RPMI8226 (cell line): ENCODE results near the gene EIF4G2.

Source experiments
- DNase-seq: peaks from one replicate; pipeline ENCODE4 v3.0.0-alpha.2; 2015

Gene EIF4G2

GRCh38 chr11:10770626-10771254 is 38.0 kb downstream of the EIF4G2 start:
- DNase-seq: peak; percentile 30

GRCh38 chr11:10764412-10764811 is 44.3 kb downstream of the EIF4G2 start:
- no peak for DNase-seq

GRCh38 chr11:10763766-10764165 is 45.0 kb downstream of the EIF4G2 start:
- DNase-seq: no peak

GRCh38 chr11:10762913-10763421 is 45.8 kb downstream of the EIF4G2 start:
- no peak for DNase-seq

- peak; percentile 34 for DNase-seq
Measured at GRCh38 chr11:10762185-10762584, 46.5 kb downstream of the EIF4G2 start.

GRCh38 chr11:10761085-10761698 is 47.5 kb downstream of the EIF4G2 start:
- DNase-seq: no peak

- no peak for DNase-seq
Measured at GRCh38 chr11:10758957-10759356, 49.8 kb downstream of the EIF4G2 start.

- no peak for DNase-seq
Measured at GRCh38 chr11:10752486-10752885, 56.2 kb downstream of the EIF4G2 start.

GRCh38 chr11:10752061-10752460 is 56.7 kb downstream of the EIF4G2 start:
- DNase-seq: no peak

- DNase-seq: peak; percentile 10
Measured at GRCh38 chr11:10751581-10751940, 57.2 kb downstream of the EIF4G2 start.

GRCh38 chr11:10750838-10751580 is 57.7 kb downstream of the EIF4G2 start, which contains the start of gene CTR9:
TSS of gene CTR9 (plus strand) at chr11:10751246. CDS start at chr11:10751413, 167 bp downstream.
- DNase-seq: peak; percentile 90

- no peak for DNase-seq
Measured at GRCh38 chr11:10749476-10749875, 59.2 kb downstream of the EIF4G2 start.

GRCh38 chr11:10747733-10748132 is 61.0 kb downstream of the EIF4G2 start:
- no peak for DNase-seq
